GM21528 (cell line): ENCODE results near the gene PHPT1.
"Not testable (repeated sequence)": the region's sequence is repeated elsewhere in the genome, so short reads cannot be mapped to it uniquely, and the experiment has no call there.

Experiments used
- ATAC-seq: cut with Tn5 transposase; IDR thresholded peaks from one replicate; pipeline ENCODE4 v1.9.1; 2021; ENCODE audit warnings: mild to moderate bottlenecking, moderate library complexity; ENCODE audit not compliant: unreplicated experiment, low FRiP score

The PHPT1 gene

DNA sequence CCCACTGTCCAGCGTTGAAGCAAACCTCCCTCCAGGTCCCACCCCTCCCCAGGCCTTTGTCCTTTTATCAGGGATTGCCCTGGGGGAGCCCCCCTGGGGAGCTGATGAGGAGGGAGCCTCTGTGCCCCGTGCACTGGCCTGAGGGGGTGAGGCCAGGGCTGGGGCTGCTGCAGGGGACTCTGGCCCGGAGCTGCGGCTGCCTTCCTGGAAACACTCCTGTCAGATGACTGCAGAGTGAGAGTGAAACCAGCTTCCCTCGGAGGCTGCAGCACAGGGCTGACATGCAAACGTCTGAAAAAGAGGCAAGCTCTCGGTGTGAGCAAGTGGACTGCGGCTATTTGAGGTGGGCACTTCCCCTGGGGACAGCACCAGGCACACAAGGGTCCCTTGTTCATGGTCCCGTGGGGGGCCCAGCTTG is 32.5 kb downstream of the PHPT1 start:
- no peak for ATAC-seq

DNA sequence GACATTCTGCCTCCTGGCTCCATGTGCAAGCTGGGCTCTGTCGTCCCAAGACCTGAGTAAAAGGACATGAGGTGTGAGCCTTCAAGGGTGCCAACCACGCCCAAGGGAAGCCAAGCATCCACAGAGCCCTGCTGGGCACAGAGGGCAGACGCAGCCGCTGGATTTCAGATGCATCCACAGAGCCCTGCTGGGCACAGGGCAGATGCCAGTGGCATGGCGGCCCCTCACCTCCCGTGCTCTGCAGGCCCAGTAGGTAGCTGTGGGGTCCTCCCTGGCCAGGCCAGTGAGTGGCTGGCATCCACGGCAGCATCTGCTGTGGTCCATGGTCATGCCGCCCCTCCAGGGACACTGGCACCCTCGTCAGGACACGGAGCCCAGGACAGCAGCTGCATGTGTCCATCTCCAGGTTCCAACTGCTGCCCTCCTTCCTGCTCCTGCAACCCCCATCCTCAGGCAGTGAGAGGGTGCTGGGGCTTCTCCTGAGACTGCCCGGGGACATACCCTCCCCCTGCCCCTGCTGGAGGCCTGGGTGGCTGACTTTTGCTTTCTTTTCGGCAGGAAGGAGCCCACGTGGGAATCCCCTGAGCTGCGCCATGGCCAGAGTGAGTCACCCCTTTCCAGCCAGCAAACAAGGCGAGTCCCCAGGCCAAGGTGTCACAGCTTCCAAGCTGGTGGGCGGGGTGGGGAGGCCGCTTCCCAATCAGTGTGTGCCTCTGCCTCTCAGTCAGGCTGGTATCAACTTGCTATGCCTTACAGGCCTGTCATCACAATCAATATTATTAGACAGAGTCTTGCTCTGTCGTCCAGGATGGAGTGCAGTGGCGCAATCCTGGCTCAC is 33.1 kb downstream of the PHPT1 start:
- peak; percentile 33 for ATAC-seq

DNA sequence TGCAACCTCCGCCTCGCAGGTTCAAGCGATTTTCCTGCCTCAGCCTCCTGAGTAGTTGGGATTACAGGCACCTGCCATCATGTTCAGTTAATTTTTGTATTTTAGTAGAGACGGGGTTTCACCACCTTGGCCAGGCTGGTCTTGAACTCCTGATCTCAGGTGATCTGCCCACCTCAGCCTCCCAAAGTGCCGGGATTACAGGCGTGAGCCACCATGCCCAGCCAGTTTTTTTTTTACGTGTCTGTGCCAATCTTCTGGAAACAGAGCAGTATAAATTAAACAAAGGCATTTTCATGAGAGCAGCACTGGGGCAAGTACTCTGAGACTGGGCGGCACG is 33.7 kb downstream of the PHPT1 start:
- not testable (repeated sequence) for ATAC-seq

DNA sequence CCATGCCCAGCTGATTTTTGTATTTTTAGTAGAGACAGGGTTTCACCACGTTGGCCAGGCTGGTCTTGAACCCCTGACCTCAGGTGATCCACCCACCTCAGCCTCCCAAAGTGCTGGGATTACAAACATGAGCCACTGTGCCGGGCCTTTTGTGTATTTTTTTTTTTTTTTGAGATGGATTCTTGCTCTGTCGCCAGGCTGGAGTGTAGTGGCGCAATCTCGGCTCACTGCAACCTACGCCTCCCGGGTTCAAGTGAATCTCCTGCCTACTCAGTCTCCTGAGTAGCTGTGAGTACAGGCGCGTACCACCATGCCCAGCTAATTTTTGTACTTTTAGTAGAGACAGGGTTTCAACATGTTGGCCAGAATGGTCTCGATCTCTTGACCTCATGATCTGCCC is 34.5 kb downstream of the PHPT1 start:
- not testable (repeated sequence) for ATAC-seq

DNA sequence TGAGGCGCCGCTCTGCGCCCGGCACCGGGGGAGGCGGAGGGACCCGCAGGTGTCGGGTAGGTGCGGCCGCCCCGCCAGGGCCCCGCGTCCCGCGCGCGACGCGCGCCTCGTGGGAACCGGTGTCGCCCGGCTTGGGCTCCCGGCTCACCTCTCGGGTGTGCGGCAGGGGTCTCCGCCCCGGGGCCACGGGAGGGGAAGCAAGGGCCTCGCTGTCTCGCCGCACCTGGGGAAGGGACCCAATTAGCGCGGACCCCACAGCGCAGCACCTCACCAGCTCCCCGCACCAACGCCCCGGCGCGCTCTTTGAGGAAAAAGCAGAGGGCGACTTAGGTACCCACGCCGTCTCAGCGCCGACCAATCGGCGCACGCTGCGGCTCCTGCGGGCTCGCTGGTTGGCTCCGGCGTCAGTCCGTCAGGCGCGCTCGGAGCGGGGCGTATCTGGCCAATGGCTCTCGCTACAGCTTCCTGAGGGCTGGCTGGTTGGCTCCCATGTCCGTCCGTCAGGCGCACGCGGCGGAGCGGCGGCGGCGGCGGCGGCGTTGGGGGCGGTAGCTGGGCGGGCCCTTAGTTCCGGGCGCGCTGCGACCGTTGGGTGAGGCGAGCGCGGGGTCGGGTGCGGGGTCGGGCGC is 36.9 kb downstream of the PHPT1 start, which contains the start of gene TRAF2:
TSS of gene TRAF2 (plus strand) at position 567 of the 629 bp plus-strand sequence. CDS start 12,225 bp downstream, outside the sequence.
- ATAC-seq = peak; percentile 72

DNA sequence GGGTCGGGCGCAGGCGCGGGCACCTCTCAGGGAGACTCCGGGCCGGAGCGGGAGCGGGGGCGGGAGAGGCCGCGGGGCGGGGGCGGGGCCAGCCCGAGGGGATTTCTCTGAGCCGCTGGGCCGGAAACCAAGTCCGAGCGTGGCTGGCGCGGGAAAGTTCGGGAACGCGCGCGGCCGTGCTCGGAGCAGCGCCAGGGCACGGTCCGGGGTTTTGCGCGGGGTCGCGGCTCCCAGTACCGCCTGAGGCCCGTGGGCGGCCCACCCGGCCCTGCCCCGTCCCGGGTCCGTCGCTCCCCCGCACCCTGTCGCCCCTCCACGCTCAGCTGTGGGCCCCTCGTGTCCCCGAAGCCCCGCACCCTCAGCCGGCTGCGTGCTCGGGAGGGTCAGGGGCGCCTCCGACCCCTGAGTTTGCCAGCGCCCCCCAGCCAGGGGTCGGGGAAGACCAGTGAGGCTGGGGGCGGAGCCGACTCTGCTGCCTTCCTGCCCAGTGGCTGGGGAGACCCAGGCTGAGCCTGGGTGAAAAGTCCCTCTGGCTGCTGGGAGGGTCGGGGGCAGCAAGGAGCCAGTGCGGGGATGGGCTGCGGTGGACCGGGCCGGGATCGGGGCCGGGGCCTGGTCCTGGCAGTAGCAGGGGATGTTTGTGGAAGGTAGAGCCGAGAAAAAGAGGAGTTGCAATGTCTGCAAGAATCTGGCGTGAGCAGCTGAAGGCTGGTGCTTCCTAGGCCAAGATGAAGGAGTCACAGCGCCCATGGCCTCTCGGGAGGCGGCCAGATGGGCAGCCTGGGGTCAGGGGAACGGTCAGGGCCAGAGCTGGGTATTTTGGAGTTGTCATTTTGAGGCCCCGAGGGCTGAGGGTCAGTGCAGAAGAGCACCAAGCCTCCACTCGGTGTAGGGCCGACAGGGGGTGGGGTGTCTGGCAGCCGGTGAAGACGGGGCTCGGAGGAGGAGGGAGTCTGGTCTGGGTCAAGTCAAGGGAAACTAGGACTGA is 37.7 kb downstream of the PHPT1 start:
- peak; percentile 38 for ATAC-seq

DNA sequence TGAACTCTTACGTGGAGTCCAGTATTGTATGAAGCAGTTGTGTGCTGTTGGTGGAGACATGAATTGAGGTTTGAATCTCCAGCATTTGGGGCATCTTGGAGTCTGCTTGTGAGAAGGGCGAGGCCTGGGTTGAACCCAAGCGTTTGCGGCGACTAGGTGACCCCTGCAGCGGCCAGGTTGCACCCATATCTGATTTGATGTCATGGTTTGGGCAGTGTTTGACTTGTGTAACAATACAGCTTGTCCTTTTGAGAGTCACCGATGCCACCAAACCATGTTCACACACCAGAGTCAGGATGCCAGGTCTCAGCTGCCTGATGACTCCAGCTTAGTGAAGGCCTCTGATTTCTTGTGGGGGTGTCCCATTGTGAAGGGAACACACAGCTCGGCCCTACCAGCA is 39.2 kb downstream of the PHPT1 start:
- no peak for ATAC-seq

DNA sequence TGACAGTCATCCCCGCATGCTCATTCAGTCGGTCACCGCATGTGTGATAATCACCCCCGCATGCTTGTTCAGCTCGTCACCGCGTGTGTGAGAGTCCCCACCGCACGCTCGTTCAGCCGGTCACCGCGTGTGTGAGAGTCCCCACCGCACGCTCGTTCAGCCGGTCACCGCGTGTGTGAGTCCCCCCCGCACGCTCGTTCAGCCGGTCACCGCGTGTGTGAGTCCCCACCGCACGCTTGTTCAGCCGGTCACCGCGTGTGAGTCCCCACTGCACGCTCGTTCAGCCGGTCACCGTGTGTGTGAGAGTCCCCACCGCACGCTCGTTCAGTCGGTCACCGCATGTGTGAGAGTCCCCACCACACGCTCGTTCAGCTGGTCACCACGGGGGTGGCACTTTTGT is 40.6 kb downstream of the PHPT1 start:
- ATAC-seq = no peak

DNA sequence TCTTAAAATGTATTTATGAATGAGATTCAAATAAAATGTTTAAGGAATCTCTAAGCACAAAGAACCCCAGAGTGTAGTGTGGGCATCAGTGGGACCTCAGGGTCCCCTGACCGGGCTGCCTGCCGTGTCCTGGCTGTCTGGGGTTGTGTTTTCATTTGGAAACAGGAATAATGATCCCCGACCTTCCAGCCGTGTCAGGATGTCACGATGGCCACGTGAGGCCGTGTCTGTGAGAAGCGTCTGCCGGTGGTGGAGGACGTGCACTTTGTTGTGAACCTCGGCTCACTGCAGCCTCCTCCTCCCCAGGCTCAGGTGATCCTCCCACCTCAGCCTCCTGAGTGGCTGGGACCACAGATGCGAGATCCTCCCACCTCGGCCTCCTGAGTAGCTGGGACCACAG is 41.5 kb downstream of the PHPT1 start:
- ATAC-seq = no peak

DNA sequence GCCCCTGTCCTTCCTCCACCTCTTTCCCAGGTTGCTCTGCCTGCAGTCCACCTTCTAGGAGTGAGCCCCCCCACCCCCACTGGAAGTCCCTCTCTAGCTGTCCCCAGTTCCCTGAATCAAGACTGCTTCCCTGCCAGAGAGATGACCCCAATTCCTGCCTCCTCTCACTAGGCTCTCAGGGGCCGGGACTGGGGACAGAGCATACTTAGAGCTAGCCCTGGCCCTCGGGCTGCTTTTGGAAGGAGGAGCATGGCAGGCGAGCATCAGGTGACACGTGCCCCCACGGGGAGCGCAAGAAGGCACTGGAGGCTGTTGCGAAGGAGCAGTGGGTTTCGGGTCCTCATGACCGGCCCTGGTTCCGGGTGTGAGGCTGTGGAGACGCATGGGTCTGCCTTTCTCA is 46.8 kb downstream of the PHPT1 start:
- no peak for ATAC-seq

DNA sequence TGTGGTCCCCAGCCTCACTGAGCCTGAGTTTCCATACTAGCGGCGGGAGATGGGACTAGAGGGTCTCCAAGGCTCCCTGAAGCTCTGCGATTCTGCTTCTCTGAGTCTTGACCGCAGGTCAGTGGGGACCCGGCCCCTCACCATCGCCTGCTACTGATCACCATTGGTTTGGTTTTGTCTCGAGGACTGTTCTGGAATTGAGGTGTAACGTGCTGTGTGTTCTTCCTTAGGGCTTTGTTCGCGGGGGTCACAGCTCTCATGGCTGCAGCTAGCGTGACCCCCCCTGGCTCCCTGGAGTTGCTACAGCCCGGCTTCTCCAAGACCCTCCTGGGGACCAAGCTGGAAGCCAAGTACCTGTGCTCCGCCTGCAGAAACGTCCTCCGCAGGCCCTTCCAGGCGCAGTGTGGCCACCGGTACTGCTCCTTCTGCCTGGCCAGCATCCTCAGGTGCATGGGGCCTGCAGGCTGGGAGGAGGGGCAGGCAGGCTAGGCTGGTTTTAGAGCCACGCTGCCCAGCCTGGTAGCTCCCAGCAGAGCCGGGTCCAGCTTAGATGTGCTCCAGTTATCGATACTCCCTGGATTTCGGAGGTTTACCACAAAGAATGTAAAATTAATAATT is 49.4 kb downstream of the PHPT1 start:
- ATAC-seq = no peak

DNA sequence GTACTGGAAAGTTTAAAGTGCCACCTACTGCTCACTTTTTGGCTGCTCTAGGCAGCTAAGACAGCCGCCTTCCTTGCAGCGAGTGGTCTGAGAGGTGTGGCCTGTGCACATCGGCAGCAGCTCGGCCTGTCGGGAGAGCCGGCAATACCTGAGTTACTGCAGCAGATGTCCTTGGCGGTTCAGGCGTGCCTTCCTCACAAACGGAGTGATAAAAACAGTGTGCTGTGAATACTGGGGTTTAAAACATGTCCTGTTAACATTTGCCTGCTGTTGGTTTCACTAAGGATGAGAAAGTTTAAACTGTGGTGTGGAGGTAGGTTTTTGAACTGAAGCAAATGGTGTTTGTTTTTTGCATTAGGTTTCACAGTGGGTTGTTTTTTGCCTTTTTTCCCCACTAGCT is 50.0 kb downstream of the PHPT1 start:
- peak; percentile 41 for ATAC-seq

DNA sequence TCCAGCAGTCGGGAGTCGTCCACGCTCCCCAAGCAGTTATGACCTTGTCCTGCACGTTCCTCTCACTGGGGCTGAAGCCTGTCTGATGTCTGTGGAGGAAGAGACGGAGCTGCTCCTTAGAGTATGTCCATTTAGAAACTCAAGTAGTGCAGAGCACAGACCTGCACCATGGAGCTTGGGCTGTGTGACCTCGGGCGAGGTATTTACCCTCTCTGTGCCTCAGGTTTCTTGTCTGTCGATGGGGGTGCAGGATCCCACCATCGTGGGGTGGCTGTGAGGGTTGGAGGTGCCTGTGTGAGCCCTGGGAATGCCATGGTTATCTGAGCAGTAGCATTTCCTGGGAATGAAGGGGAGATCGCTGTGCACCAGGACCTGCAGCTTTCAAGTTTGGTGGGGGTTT is 51.3 kb downstream of the PHPT1 start:
- ATAC-seq = no peak
